Epithelial cell of esophagus (primary cell): Measurements from ENCODE around the gene MAP1A.

Experiments used
- DNase-seq: peaks from one replicate; pipeline ENCODE4 v3.0.0; 2010; ENCODE audit warnings: low read depth
- H3K4me3 ChIP-seq: 2 replicates; pipeline ENCODE4 v1.5.1; 2011; ENCODE audit warnings: mild to moderate bottlenecking, low read length, control low read depth
- CTCF ChIP-seq: IDR thresholded peaks from 2 replicates; pipeline ENCODE4 v1.5.1; 2011; ENCODE audit warnings: low read depth, mild to moderate bottlenecking, low read length, control low read depth, inconsistent platforms; ENCODE audit not compliant: insufficient read depth; ENCODE audit errors: missing control alignments

The MAP1A gene

GRCh38 chr15:43517354-43518196, at the start of gene MAP1A:
Gene MAP1A (plus strand): TSS chr15:43517608. CDS start chr15:43521474, 3,866 bp downstream.
- no peak within 1 kb of the TSS for H3K4me3 ChIP-seq
- no peak for DNase-seq
- no peak for TF ChIP-seq CTCF

GRCh38 chr15:43469867-43470266, 47.5 kb upstream of the MAP1A start:
- TF ChIP-seq CTCF: no peak
- no peak overlapping the region for H3K4me3 ChIP-seq
- peak; percentile 42 for DNase-seq

- no peak overlapping the region for H3K4me3 ChIP-seq
- DNase-seq: no peak
- no peak for TF ChIP-seq CTCF
These were observed 45.4 kb upstream of the MAP1A start for GRCh38 chr15:43471975-43472374.

- TF ChIP-seq CTCF: no peak
- no peak overlapping the region for H3K4me3 ChIP-seq
- no peak for DNase-seq
These were observed 43.5 kb upstream of the MAP1A start for GRCh38 chr15:43473885-43474284.

- TF ChIP-seq CTCF: peak; percentile 28
- no peak overlapping the region for H3K4me3 ChIP-seq
- DNase-seq: peak; percentile 19
These were observed 33.9 kb upstream of the MAP1A start for GRCh38 chr15:43483297-43484128.

- no peak overlapping the region for H3K4me3 ChIP-seq
- no peak for TF ChIP-seq CTCF
- DNase-seq: no peak
These were observed 33.0 kb upstream of the MAP1A start for GRCh38 chr15:43484455-43484854.
